CD4-positive, alpha-beta T cell treated with Interleukin-4 for 1 hour (primary cell): Measurements from ENCODE around the gene PRR5L.

ENCODE experiments used
- DNase-seq, 2 donors: peaks; one replicate each; pipeline ENCODE4 v3.0.0-alpha.2; 2020 to 2022

The PRR5L gene

GRCh38 chr11:36328966-36329673 is 33.0 kb downstream of the PRR5L start:
- DNase-seq = no peak

DNA sequence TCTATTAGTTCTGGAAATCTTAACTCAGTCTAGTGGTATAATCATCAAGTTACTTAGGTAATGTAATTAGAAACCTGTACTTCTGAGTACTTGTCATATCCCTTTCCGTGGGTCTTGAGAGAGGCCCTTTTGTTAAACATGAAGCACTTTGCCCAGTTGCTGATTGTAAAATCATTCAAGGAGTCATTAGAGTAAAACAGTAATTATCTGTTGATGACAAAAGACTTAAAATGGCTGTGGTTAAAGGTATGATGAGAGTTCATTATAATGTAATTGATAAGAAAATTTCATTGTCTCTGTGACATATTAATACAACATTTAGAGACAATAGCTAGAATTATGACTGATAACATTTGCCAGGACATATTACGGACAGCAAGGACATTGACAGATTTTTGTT is 34.3 kb downstream of the PRR5L start:
- DNase-seq = no peak

- no peak for DNase-seq
These were observed 37.4 kb downstream of the PRR5L start for GRCh38 chr11:36333468-36333867.

GRCh38 chr11:36333897-36334296 is 37.8 kb downstream of the PRR5L start:
- no peak for DNase-seq

- DNase-seq = no peak
These were observed 43.8 kb downstream of the PRR5L start for GRCh38 chr11:36339888-36340287.

DNA sequence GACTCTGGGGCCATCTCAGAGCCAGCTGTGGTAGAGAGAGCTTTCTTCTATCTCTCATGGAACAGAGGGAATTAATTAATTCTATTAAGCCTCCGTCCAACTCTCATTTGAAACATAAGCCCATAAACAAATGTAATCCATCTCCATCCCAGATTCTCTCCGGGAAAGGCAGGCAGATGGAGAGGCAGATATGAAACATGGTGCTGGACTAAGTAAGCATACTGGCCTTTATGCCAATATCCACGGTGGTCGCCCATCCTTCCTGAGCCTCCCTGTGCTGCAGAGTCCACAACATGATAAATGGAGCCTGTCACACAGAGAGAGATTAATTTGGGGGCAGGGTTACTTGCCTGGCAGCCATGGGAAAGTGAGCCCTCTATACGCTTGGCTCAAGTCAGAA is 44.8 kb downstream of the PRR5L start:
- no peak for DNase-seq

- DNase-seq = no peak
These were observed 45.8 kb downstream of the PRR5L start for GRCh38 chr11:36341915-36342314.

DNA sequence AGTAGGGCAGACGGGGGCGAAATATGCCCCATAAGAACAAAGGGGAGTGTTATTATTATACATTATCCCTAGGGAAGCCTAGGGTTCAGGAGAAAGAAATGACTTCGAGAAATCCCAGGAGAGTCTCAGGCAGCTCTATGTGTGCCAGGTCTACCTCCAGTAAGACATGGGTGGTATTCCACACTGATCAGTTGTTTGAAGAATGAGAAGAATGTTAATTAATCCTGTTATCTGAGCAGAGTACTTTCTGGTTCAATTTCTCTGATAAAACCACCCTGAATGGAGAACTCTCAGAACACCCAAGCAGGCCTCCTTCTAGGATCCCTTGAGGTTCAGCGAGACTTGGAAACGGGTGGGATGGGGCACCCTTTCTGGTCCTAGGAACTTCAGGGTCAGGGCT is 46.2 kb downstream of the PRR5L start:
- DNase-seq = no peak

DNA sequence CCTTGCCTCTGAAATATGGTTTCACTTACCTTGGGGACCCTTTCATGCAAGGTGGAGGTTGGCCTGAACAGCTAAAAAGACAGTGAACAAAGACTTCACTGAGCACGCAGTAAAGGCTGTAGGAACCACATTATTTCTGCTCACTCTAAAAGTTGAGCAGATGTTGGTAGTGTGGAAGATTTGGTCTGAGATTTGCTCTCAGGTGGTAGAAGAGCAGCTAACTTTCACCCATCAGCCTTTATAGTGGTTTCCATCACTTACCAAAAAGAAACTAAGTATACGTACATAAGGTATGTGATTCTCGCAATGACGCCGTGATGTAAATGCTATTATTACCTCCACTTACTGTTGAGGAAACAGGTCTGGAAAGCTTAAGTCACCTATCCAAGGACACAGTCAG is 47.3 kb downstream of the PRR5L start:
- no peak for DNase-seq

DNA sequence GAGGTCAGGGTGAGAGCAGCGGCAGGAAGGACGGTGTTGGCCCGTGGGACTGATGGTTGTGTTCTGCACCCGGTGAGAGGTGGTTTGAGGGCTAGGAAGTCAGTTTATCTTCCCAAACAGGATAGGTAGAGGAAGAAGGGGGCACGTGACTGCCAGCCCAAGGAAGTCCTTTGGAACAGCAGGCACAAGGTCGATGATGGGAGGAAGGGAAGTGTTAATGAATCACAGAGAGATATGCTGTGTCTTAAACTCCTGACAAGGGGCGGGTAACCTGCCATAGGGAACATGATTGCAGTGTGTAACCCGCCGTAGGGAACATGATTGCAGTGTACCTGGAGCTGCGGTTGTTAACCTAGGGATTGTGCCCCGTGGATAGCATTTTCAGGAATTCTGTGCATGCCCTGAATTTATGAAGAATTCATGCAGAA is 49.0 kb downstream of the PRR5L start:
- DNase-seq = no peak

DNA sequence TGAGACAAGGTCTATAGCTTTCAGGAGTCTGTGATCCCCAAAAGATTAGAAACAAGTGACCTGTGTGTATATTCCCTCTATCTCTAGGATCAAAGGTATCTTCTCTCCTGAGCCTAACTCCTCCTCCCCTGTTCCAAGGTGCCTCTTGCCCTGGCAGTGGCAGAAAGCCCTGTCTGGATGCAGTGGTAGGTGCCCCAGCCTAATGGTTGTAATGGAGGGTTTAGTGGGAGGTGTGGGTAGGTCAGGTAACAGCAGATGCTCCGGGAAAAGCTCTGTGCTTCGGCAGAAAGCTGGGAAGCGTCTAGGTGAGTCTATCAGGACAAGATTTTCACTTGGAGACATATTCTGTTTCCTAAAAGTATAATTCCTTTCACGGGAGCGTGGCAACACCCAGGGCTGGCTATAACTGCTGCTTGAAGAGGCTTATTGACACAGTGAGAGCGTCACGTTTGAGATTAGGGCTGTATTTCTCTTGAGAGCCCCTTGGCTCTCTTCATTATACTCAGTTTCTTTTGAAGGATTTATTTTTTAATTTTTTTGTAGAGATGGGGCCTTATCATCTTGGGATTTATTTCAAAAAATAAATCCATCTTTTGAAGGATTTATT is 49.5 kb downstream of the PRR5L start:
- no peak for DNase-seq

- DNase-seq = no peak
These were observed 50.7 kb downstream of the PRR5L start for GRCh38 chr11:36346562-36347383.

- no peak for DNase-seq
These were observed 51.4 kb downstream of the PRR5L start for GRCh38 chr11:36347384-36347906.

DNA sequence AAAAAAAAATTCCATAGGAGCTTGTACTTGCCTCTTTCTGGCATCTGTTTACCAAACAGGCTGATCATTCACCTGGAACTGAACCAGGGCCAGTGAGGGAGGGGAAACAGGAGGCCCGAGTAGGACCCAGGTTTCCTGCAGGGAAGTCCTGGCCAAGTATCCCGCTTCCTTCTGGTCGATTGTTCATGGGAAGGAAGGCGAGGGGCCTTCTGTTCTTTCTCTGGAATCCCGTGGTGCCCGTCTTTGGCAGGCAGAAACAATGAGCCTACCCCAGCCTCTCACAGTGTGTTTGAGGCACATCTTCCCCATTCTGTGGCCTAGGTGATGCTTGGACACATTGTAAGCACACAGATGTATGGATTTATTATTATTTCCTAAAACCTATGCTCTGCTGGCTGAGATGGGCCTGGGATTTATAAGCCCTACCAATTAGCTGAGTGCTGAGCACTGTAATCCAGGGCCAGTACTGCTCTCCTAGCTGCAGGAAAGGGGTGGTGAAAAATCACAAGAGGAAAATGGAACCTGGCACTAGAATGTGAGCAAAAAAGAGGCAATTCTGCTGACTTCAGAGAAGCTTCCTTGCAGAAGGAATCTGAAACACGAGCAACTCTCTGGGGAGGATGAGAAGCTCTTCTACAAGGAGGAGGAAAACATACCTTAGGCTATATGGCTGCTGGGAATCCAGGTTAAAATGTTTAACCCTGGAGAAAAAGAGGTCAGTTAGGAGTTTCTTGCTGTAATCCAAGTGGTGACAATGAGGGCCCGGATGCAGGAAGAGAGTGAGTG is 53.5 kb downstream of the PRR5L start:
- DNase-seq = no peak

DNA sequence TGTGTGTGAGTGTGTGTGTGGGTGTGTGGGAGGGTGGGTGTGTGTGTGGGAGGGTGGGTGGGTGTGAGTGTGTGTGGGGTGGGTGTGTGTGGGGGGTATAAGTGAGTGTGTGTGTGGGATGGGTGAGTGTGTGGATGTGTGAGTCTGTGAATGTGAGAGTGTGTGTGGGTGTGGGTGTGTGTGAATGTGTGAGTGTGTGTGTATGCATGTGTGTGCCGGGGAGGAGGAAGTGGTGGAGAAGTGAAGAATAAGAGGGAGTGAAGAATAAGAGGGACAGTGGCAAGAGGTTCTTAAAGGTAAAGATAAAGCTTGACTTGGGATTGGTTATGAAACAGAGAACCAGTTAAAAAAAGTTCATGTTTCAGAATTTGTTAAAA is 54.0 kb downstream of the PRR5L start:
- DNase-seq = no peak

DNA sequence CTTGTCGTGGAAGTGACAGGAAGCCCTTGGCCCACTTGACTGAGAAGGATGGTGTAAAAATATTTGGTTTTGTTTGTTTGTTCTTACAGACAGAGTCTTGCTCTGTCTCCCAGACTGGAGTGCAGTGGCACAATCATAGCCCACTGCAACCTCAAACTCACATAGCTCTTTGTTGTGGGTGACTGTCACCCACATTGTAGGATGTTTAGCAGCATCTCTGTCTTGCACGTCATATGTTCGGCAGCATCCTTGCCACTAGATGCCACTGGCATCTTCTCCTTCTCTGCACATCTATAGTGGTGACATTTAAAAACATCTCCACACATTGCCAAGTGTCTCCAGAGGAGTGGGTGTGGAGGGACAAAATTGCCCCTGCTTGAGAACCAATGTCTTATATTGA is 56.8 kb downstream of the PRR5L start:
- peak; percentile 75 to 82 for DNase-seq

DNA sequence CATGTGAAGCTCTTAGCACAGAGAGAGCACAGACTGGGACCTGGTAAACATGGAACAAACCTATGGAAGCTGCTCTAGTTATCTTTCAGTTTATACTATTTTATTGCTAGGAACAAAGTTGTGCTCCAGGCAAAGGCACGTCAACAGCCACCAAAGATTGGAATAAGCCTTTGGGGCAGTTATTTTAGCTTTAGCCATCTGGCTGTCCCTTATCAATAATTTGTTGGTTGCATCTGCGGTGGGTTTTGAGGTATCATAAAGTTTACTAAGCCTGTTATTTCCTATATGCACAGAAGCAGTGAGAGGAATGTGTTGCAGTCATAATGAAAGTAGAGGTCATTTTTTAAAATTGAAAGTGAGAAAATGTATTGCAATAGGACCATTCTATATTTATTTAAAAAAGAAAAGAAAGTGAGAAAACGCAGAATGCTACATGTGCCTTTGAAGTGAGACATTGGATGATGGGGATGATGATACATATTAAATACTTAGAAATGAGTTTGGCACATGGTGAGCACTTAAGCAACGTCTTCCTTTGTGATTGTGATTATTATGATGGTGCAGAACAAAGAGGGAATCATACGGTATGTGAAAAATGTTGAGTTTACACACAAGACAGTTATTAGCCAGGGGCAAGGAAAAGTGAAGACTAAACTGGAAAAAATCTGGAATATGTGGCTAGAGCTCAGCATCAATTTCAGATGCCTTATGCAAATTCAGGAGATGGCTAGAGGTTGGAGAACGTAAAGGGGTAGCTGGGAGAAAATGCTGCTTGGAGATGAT is 58.3 kb downstream of the PRR5L start:
- no peak for DNase-seq

- DNase-seq = peak in 1 of 2 donors; percentile 50
These were observed 60.1 kb downstream of the PRR5L start for GRCh38 chr11:36356201-36356600.

DNA sequence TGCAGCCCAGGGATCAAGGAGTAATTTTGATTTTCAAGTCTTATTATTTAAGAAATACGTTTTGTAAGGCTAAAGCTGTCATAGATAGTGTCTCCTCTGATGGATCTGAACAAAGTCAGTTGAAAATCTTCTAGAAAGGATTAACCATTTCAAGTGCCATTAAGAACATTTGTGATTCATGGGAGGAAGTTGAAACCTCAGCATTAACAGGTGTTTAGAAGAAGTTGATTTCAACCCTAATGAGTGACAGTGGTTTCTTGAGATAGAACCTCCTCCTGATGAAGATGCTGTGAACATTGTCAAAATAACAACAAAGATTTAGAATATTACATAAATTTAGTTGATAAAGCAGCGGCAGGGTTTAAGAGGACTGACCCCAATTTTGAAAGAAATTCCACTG is 61.7 kb downstream of the PRR5L start:
- DNase-seq = no peak

DNA sequence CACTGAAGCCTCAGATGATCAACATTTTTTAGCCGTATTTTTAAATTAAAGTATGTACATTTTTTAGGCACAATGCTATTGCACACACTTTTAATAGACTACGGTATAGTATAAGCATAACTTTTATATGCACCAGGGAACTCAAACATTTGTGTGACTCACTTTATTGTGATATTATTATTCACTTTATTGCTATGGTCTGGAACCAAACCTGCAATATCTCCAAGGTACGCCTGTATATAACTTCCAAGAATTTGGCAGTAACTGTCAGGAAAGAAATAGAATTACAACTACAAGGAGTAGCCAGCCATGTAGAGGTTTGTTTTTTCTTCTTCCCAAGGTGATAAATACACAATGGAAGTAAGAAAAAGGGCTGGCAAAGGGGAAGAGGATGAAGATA is 62.3 kb downstream of the PRR5L start:
- DNase-seq = no peak

GRCh38 chr11:36360318-36360717 is 64.2 kb downstream of the PRR5L start:
- DNase-seq = no peak

DNA sequence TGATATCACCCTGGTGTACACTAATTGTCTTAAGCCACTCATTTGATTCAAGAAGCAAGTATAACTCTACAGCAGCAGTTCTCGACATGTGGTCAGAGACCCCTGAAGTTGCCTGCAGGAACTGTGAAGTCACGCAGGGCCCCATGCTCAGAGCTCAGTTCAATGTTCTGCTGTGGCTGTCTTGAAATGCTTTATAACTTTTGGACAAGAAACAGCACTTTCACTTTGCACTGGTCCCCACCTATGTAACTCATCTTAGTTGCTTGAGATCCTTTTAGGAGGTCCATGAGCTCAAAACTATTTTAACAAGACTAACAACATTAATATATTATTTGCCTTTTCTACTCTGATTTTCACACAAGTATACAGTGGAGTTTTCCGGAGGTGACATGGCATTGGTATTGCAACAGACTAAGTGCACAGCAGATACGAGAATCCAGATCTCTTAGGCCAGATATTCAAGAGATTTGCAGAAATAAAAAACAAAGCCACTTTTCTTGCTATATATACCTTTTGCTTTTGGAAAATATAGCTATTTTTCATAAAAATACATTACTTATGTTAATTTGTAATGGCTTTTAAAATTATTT is 64.8 kb downstream of the PRR5L start:
- no peak for DNase-seq
